HEK293 (cell line): ENCODE results near the gene COL4A1.

Experiments
- SCRT1 ChIP-seq: fragments of 450-650 bp; formaldehyde crosslinking; IDR thresholded peaks from 2 replicates; pipeline ENCODE4 v1.5.1; 2016; ENCODE audit warnings: missing biosample characterization, missing genetic modification characterization, borderline replicate concordance
- WT1 ChIP-seq: fragments of 450-650 bp; formaldehyde crosslinking; IDR thresholded peaks from 2 replicates; pipeline ENCODE4 v1.5.1; 2016; ENCODE audit warnings: missing biosample characterization, missing genetic modification characterization
- ZEB2 ChIP-seq: fragments of 450-650 bp; formaldehyde crosslinking; IDR thresholded peaks from 2 replicates; pipeline ENCODE4 v1.5.1; 2016; ENCODE audit warnings: missing biosample characterization, missing genetic modification characterization
- ZNF132 ChIP-seq: fragments of 450-650 bp; formaldehyde crosslinking; IDR thresholded peaks from 2 replicates; pipeline ENCODE4 v1.5.1; 2017; ENCODE audit warnings: missing biosample characterization, missing genetic modification characterization, borderline replicate concordance
- ZNF133 ChIP-seq: fragments of 450-650 bp; formaldehyde crosslinking; IDR thresholded peaks from 2 replicates; pipeline ENCODE4 v1.5.1; 2016; ENCODE audit warnings: missing biosample characterization, missing genetic modification characterization
- ZNF561 ChIP-seq: fragments of 450-650 bp; IDR thresholded peaks from 2 replicates; pipeline ENCODE4 v1.5.1; 2018; ENCODE audit warnings: missing biosample characterization, missing genetic modification characterization, borderline replicate concordance
- ZXDB ChIP-seq: fragments of 450-650 bp; formaldehyde crosslinking; IDR thresholded peaks from 2 replicates; pipeline ENCODE4 v1.5.1; 2016; ENCODE audit warnings: missing biosample characterization, missing genetic modification characterization
- TF ChIP-seq, protein P1 (sequence below): fragments of 450-650 bp; formaldehyde crosslinking; IDR thresholded peaks from 2 replicates; pipeline ENCODE4 v1.5.1; 2016; ENCODE audit warnings: missing biosample characterization, missing genetic modification characterization
- TF ChIP-seq, protein P2 (sequence below): fragments of 450-650 bp; IDR thresholded peaks from 2 replicates; pipeline ENCODE4 v1.5.1; 2018; ENCODE audit warnings: missing biosample characterization, mild to moderate bottlenecking, missing genetic modification characterization
- TF ChIP-seq, protein P3 (sequence below): fragments of 450-650 bp; formaldehyde crosslinking; IDR thresholded peaks from 2 replicates; pipeline ENCODE4 v1.5.1; 2016; ENCODE audit warnings: missing biosample characterization, missing genetic modification characterization
- TF ChIP-seq, protein P4 (sequence below): fragments of 450-650 bp; formaldehyde crosslinking; IDR thresholded peaks from 2 replicates; pipeline ENCODE4 v1.5.1; 2016; ENCODE audit warnings: missing biosample characterization, missing genetic modification characterization, borderline replicate concordance
- TF ChIP-seq, protein P5 (sequence below): fragments of 450-650 bp; formaldehyde crosslinking; IDR thresholded peaks from 2 replicates; pipeline ENCODE4 v1.5.1; 2016; ENCODE audit warnings: missing biosample characterization, missing genetic modification characterization, borderline replicate concordance

COL4A1 gene

DNA sequence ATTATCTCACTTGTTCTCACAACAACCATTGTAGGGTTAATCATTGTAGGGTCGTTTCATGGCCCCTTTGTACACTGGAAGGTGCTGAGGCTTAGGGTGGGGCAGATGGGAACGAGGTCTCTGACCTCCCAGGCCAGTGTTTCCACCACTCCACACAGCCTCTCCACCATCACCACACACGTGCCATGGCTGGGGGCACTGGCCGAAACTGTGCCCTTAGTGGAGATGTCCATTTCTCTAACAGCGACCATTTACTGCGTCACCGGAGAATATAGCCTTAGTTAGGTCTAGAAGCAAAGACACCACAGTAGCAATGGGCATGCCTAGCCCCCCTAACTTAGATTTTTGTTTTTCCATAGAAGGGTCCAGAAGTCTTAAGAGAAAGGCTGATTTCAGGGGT is 36.5 kb downstream of the COL4A1 start (continued):
- TF ChIP-seq, protein P1, sequence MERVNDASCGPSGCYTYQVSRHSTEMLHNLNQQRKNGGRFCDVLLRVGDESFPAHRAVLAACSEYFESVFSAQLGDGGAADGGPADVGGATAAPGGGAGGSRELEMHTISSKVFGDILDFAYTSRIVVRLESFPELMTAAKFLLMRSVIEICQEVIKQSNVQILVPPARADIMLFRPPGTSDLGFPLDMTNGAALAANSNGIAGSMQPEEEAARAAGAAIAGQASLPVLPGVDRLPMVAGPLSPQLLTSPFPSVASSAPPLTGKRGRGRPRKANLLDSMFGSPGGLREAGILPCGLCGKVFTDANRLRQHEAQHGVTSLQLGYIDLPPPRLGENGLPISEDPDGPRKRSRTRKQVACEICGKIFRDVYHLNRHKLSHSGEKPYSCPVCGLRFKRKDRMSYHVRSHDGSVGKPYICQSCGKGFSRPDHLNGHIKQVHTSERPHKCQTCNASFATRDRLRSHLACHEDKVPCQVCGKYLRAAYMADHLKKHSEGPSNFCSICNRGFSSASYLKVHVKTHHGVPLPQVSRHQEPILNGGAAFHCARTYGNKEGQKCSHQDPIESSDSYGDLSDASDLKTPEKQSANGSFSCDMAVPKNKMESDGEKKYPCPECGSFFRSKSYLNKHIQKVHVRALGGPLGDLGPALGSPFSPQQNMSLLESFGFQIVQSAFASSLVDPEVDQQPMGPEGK (tag by site-specific recombination), result no peak
- no peak for TF ChIP-seq ZNF132 (tag by site-specific recombination)
- TF ChIP-seq, protein P2, sequence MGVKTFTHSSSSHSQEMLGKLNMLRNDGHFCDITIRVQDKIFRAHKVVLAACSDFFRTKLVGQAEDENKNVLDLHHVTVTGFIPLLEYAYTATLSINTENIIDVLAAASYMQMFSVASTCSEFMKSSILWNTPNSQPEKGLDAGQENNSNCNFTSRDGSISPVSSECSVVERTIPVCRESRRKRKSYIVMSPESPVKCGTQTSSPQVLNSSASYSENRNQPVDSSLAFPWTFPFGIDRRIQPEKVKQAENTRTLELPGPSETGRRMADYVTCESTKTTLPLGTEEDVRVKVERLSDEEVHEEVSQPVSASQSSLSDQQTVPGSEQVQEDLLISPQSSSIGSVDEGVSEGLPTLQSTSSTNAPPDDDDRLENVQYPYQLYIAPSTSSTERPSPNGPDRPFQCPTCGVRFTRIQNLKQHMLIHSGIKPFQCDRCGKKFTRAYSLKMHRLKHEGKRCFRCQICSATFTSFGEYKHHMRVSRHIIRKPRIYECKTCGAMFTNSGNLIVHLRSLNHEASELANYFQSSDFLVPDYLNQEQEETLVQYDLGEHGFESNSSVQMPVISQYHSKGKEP (tag by site-specific recombination), result no peak
- TF ChIP-seq ZEB2, result no peak
- TF ChIP-seq WT1 (tag by site-specific recombination), result no peak
- TF ChIP-seq, protein P3, sequence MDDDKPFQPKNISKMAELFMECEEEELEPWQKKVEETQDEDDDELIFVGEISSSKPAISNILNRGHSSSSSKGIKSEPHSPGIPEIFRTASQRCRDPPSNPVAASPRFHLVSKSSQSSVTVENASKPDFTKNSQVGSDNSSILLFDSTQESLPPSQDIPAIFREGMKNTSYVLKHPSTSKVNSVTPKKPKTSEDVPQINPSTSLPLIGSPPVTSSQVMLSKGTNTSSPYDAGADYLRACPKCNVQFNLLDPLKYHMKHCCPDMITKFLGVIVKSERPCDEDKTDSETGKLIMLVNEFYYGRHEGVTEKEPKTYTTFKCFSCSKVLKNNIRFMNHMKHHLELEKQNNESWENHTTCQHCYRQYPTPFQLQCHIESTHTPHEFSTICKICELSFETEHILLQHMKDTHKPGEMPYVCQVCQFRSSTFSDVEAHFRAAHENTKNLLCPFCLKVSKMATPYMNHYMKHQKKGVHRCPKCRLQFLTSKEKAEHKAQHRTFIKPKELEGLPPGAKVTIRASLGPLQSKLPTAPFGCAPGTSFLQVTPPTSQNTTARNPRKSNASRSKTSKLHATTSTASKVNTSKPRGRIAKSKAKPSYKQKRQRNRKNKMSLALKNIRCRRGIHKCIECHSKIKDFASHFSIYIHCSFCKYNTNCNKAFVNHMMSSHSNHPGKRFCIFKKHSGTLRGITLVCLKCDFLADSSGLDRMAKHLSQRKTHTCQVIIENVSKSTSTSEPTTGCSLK (tag by site-specific recombination), result no peak
- TF ChIP-seq, protein P4, sequence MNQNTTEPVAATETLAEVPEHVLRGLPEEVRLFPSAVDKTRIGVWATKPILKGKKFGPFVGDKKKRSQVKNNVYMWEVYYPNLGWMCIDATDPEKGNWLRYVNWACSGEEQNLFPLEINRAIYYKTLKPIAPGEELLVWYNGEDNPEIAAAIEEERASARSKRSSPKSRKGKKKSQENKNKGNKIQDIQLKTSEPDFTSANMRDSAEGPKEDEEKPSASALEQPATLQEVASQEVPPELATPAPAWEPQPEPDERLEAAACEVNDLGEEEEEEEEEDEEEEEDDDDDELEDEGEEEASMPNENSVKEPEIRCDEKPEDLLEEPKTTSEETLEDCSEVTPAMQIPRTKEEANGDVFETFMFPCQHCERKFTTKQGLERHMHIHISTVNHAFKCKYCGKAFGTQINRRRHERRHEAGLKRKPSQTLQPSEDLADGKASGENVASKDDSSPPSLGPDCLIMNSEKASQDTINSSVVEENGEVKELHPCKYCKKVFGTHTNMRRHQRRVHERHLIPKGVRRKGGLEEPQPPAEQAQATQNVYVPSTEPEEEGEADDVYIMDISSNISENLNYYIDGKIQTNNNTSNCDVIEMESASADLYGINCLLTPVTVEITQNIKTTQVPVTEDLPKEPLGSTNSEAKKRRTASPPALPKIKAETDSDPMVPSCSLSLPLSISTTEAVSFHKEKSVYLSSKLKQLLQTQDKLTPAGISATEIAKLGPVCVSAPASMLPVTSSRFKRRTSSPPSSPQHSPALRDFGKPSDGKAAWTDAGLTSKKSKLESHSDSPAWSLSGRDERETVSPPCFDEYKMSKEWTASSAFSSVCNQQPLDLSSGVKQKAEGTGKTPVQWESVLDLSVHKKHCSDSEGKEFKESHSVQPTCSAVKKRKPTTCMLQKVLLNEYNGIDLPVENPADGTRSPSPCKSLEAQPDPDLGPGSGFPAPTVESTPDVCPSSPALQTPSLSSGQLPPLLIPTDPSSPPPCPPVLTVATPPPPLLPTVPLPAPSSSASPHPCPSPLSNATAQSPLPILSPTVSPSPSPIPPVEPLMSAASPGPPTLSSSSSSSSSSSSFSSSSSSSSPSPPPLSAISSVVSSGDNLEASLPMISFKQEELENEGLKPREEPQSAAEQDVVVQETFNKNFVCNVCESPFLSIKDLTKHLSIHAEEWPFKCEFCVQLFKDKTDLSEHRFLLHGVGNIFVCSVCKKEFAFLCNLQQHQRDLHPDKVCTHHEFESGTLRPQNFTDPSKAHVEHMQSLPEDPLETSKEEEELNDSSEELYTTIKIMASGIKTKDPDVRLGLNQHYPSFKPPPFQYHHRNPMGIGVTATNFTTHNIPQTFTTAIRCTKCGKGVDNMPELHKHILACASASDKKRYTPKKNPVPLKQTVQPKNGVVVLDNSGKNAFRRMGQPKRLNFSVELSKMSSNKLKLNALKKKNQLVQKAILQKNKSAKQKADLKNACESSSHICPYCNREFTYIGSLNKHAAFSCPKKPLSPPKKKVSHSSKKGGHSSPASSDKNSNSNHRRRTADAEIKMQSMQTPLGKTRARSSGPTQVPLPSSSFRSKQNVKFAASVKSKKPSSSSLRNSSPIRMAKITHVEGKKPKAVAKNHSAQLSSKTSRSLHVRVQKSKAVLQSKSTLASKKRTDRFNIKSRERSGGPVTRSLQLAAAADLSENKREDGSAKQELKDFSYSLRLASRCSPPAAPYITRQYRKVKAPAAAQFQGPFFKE (tag by site-specific recombination), result no peak
- no peak for TF ChIP-seq ZNF133
- TF ChIP-seq ZNF561 (tag by site-specific recombination), result no peak
- TF ChIP-seq SCRT1, result no peak
- TF ChIP-seq, protein P5, sequence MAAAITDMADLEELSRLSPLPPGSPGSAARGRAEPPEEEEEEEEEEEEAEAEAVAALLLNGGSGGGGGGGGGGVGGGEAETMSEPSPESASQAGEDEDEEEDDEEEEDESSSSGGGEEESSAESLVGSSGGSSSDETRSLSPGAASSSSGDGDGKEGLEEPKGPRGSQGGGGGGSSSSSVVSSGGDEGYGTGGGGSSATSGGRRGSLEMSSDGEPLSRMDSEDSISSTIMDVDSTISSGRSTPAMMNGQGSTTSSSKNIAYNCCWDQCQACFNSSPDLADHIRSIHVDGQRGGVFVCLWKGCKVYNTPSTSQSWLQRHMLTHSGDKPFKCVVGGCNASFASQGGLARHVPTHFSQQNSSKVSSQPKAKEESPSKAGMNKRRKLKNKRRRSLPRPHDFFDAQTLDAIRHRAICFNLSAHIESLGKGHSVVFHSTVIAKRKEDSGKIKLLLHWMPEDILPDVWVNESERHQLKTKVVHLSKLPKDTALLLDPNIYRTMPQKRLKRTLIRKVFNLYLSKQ (tag by site-specific recombination), result no peak
- TF ChIP-seq ZXDB (tag by site-specific recombination), result no peak
- TF ChIP-seq, all 188 proteins: peak for 0
